HG02759 (cell line): ENCODE data around the gene SNRPE.
"Not testable (repeated sequence)": the region's sequence is repeated elsewhere in the genome, so short reads cannot be mapped to it uniquely, and the experiment has no call there.

Experiments used
- ATAC-seq: cut with Tn5 transposase; IDR thresholded peaks from one replicate; pipeline ENCODE4 v1.9.1; 2021; ENCODE audit warnings: mild to moderate bottlenecking, moderate library complexity; ENCODE audit not compliant: unreplicated experiment

SNRPE gene

GRCh38 chr1:203861379-203862184, at the start of gene SNRPE:
Gene SNRPE (plus strand): TSS chr1:203861599. CDS start chr1:203861660, 61 bp downstream.
- ATAC-seq = peak; percentile 97

- no peak for ATAC-seq
Measured at GRCh38 chr1:203813581-203814341, 47.6 kb upstream of the SNRPE start.

- ATAC-seq = no peak
Measured at GRCh38 chr1:203818399-203818798, 43.0 kb upstream of the SNRPE start.

- ATAC-seq = no peak
Measured at GRCh38 chr1:203823306-203823705, 38.1 kb upstream of the SNRPE start.

GRCh38 chr1:203826175-203826574, 35.2 kb upstream of the SNRPE start:
- ATAC-seq = no peak

GRCh38 chr1:203828002-203828401, 33.4 kb upstream of the SNRPE start:
- no peak for ATAC-seq

GRCh38 chr1:203828503-203828902, 32.9 kb upstream of the SNRPE start:
- no peak for ATAC-seq

GRCh38 chr1:203829247-203829646, 32.2 kb upstream of the SNRPE start:
- not testable (repeated sequence) for ATAC-seq

- no peak for ATAC-seq
Measured at GRCh38 chr1:203835476-203835875, 25.9 kb upstream of the SNRPE start.

- ATAC-seq = no peak
Measured at GRCh38 chr1:203839081-203839480, 22.3 kb upstream of the SNRPE start.

- ATAC-seq = no peak
Measured at GRCh38 chr1:203840208-203840808, 21.1 kb upstream of the SNRPE start.

- ATAC-seq = no peak
Measured at GRCh38 chr1:203842559-203842876, 18.9 kb upstream of the SNRPE start.

GRCh38 chr1:203843435-203843834, 18.0 kb upstream of the SNRPE start:
- ATAC-seq = no peak

- not testable (repeated sequence) for ATAC-seq
Measured at GRCh38 chr1:203853112-203853511, 8.3 kb upstream of the SNRPE start.

GRCh38 chr1:203858055-203858454, 3.3 kb upstream of the SNRPE start:
- no peak for ATAC-seq

GRCh38 chr1:203858975-203859374, 2.4 kb upstream of the SNRPE start:
- no peak for ATAC-seq

- no peak for ATAC-seq
Measured at GRCh38 chr1:203860396-203861025, 888 bp upstream of the SNRPE start.

GRCh38 chr1:203867802-203868201, 6.4 kb downstream of the SNRPE start:
- no peak for ATAC-seq

GRCh38 chr1:203870245-203870644, 8.8 kb downstream of the SNRPE start:
- ATAC-seq = no peak

- no peak for ATAC-seq
Measured at GRCh38 chr1:203871114-203871880, 9.9 kb downstream of the SNRPE start.

GRCh38 chr1:203873094-203873493, 11.7 kb downstream of the SNRPE start:
- ATAC-seq = no peak
